ENCODE results near the gene BPTF.
A peak's percentile ranks its signal among the peaks of the same experiment; 100 is the strongest.
"Not testable (repeated sequence)": the region's sequence is repeated elsewhere in the genome, so short reads cannot be mapped to it uniquely, and the experiment has no call there.

Gene BPTF

DNA sequence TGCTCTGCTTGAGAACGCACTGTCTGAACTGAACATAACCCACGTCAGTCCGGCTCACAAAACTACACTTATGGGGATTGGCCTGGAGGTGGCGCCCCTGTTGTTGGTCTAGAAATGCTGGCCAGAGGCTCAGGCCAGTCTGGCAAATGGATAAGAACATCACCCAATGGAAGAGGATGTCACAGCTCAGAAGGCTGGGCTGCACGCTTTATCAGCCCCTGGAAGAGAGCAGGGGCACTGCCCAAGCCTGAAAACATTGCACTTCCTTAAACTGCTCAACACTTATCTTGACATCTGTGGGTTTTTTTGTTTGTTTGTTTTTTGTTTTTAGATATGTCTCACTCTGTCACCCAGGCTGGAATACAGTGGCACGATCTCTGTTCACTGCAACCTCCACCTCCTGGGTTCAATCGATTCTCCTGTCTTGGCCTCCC lies 24.8 kb upstream of the BPTF start:
- TF ChIP-seq, protein P1, sequence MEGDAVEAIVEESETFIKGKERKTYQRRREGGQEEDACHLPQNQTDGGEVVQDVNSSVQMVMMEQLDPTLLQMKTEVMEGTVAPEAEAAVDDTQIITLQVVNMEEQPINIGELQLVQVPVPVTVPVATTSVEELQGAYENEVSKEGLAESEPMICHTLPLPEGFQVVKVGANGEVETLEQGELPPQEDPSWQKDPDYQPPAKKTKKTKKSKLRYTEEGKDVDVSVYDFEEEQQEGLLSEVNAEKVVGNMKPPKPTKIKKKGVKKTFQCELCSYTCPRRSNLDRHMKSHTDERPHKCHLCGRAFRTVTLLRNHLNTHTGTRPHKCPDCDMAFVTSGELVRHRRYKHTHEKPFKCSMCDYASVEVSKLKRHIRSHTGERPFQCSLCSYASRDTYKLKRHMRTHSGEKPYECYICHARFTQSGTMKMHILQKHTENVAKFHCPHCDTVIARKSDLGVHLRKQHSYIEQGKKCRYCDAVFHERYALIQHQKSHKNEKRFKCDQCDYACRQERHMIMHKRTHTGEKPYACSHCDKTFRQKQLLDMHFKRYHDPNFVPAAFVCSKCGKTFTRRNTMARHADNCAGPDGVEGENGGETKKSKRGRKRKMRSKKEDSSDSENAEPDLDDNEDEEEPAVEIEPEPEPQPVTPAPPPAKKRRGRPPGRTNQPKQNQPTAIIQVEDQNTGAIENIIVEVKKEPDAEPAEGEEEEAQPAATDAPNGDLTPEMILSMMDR (IDR thresholded peaks at IDR 0.05; ENCODE audit: extremely low read depth, missing control alignments) = peak; percentile 87
- peak; percentile 77 for DNase-seq (ENCODE audit: low spot score)

DNA sequence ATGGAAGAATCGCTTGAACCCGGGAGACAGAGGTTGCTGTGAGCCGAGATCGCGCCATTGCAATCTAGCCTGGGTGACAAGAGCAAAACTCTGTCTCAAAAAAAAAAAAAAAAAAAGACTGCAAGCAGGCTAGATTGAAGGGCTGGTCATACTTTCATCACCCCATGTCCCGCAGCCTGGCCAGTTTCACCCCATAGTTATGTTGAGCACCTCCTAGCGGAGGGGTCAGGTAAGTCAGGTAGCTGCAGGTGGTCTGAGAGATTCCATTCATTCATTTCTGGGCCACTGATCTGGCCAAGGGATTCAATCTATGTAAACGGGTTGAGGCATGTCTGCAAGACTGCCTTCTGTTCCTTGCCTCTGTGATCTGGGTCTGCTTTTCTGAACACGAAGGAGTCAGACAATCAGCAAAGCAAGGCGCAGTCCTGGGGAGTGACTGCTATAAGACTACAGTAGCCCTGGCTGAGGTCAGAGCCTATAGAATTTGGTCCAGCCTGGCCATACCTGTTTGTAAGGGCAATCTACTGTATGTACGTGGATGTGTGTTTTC lies 23.6 kb upstream of the BPTF start:
- TF ChIP-seq, protein P1 (IDR thresholded peaks at IDR 0.05; ENCODE audit: extremely low read depth, missing control alignments) = no peak
- no peak for DNase-seq (ENCODE audit: low spot score)

DNA sequence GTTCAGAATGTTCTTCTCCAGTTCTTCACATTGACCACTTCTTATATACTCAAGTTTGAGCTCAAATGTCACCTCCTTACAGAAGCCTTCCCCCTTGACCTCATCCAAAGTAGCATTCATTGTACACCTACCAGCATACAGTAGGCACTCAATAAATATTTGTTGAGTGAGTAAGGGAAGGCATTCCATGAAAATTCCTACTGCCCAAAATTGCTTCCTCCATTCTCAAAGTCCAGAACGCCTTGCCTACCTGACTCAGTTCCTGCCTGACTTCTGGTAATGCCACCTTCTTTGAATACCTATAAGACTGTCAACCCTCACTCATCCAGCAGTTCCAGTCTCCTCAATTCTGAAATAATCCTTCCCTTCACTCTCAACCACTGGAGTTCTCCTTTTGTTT lies 14.8 kb upstream of the BPTF start:
- no peak for DNase-seq (ENCODE audit: low spot score)
- TF ChIP-seq, protein P1 (IDR thresholded peaks at IDR 0.05; ENCODE audit: extremely low read depth, missing control alignments) = no peak

DNA sequence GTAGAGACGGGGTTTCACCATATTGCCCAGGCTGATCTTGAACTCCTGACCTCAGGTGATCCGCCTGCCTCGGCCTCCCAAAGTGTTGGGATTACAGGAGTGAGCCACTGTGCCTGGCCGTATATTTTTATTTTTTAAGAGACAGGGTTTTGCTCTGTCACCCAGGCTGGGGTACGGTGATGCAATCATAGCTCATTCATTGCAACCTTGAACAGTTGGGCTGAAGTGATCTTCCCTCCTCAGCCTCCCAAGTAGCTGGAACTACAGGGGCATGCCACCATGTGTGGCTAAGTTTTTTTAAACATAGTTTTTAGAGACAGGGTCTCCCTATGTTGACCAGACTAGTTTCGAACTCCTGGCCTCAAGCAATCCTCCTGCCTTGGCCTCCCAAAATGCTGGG lies 12.9 kb upstream of the BPTF start:
- DNase-seq (ENCODE audit: low spot score) = not testable (repeated sequence)

DNA sequence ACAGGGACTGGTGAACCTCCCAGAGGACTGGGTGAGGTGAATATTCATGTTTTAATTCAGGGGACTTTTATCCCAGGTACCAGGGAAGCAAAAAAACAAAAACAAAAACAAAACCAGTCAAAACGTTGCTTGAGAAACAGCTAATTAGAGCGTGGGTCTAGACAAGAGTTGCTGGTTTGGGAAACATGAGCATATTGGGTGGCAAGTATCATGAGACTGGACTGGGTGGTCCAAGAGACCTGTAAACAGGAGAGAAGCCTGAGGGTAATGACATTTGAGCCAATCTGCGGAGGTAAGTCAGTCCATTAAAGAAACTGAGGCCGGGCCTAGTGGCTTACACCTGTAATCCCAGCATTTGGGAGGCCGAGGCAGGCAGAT lies 11.5 kb upstream of the BPTF start:
- no peak for DNase-seq (ENCODE audit: low spot score)
- TF ChIP-seq, protein P1 (IDR thresholded peaks at IDR 0.05; ENCODE audit: extremely low read depth, missing control alignments) = no peak

DNA sequence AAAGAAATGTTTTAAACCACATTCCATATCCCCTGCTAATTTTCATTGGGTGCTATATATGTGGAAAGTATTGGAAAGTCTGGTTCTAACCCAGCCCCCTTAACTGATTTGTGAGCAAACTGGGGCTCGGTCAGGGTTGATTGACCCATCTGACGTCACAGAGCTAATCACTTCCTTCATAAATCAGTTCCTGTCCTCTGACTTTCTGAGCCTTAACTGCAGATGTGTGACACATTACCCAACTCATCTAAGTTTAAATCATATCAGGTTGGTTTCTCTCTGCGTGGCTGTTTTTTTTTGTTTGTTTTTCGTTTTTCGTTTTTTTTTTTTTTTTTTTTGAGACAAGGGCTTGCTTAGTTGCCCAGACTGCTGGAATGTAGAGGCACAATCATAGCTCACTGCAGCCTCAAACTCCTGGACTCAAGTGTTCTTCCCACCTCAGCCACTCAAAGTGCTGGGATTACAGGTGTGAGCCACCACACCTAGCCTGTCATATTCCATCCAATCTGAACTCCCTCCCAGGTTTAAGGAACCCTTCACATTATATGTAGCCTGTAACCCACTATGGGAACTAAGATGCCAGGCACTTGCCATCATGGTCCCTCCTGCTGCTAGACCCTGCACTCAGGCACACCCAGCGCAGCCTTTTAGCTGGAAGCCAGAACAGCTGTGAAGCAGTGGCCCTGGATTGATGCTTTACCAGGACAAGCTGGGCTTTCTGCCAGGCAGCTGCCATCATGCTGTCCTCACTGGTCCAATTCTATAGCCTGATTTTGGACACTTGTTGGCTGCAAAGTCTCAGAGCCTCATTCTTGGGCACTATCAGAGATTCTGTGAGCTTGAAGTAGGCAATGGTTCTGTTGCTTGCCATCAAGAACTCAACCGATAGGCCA lies 6.9 kb upstream of the BPTF start:
- TF ChIP-seq, protein P1 (IDR thresholded peaks at IDR 0.05; ENCODE audit: extremely low read depth, missing control alignments) = no peak
- peak; percentile 73 for DNase-seq (ENCODE audit: low spot score)

DNA sequence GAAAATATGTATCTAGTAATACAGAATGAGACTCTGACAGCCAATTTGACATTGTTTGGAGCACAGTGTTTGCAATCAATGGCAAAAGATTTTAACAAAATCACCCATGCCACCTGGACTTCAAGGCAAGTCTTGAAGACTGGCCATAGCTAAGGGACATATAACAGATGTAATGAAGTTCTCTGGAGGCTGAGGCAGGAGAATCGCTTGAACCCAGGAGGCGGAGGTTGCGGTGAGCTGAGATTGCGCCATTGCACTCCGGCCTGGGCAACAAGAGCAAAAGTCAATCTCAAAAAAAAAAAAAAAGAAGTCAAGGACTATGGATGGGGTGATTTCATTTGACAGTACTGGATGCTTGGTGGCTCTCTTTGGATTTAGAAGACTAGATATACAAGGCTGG lies 5.6 kb upstream of the BPTF start:
- TF ChIP-seq, protein P1 (IDR thresholded peaks at IDR 0.05; ENCODE audit: extremely low read depth, missing control alignments) = no peak
- DNase-seq (ENCODE audit: low spot score) = no peak

Measured in GM20000 (cell line).